ENCODE results near the gene A2M. TPM values are rescaled to one million over a fixed set of nuclear protein-coding genes. Genes with fewer than 3 reads are reported as not detected.

The A2M gene
- total and polyA plus RNA-seq, 10 of the 15 experiments (the other 5 are each of a cell fraction or from before 2014, with no cell fraction given), result 0.03 to 3.5 (median 0.20) TPM; not detected in 5

DNA sequence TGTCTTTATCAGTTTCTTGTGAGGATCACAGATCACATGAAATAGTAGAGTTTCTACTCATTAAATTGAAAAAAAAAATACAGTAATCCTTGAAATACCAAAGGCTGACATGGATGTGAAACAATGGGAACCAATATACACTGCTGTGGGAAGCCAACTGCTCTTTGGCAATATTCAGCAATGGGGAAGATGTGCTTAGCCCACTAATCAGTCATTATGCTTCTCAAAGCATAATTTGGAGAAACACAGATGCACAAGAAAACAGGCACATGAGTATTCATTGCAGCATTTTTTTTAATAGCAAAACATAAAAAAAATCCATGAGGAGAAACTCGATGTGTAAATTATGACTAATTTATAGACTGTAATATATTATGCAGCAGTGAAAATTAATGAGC is 40.6 kb downstream of the A2M start:
- TF ChIP-seq, protein P1, sequence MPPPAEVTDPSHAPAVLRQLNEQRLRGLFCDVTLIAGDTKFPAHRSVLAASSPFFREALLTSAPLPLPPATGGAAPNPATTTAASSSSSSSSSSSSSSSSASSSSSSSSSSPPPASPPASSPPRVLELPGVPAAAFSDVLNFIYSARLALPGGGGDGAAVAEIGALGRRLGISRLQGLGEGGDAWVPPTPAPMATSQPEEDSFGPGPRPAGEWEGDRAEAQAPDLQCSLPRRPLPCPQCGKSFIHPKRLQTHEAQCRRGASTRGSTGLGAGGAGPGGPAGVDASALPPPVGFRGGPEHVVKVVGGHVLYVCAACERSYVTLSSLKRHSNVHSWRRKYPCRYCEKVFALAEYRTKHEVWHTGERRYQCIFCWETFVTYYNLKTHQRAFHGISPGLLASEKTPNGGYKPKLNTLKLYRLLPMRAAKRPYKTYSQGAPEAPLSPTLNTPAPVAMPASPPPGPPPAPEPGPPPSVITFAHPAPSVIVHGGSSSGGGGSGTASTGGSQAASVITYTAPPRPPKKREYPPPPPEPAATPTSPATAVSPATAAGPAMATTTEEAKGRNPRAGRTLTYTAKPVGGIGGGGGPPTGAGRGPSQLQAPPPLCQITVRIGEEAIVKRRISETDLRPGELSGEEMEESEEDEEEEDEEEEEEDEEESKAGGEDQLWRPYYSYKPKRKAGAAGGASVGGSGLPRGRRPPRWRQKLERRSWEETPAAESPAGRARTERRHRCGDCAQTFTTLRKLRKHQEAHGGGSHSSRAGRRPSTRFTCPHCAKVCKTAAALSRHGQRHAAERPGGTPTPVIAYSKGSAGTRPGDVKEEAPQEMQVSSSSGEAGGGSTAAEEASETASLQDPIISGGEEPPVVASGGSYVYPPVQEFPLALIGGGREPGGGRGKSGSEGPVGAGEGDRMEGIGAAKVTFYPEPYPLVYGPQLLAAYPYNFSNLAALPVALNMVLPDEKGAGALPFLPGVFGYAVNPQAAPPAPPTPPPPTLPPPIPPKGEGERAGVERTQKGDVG (CRISPR knock-in tag; IDR thresholded peaks at IDR 0.05), result no peak
- TF ChIP-seq NR2C1 (IDR thresholded peaks at IDR 0.05) (no peak), CBX3 (IDR thresholded peaks at IDR 0.05; ENCODE audit: borderline replicate concordance, low read depth) (no peak), SREBF2 (IDR thresholded peaks at IDR 0.05; ENCODE audit: low read length) (no peak), ZZZ3 (IDR thresholded peaks at IDR 0.05; ENCODE audit: control insufficient read depth, insufficient read length, low read depth) (no peak), SREBF1 (IDR thresholded peaks at IDR 0.05; ENCODE audit: low read length) (no peak), CHD1 (IDR thresholded peaks at IDR 0.05; ENCODE audit: low read depth, low read length) (no peak), CBX5 (IDR thresholded peaks at IDR 0.05; ENCODE audit: low read depth) (no peak), HCFC1 (IDR thresholded peaks at IDR 0.05; ENCODE audit: low read length) (no peak)
- TF ChIP-seq, protein P2, sequence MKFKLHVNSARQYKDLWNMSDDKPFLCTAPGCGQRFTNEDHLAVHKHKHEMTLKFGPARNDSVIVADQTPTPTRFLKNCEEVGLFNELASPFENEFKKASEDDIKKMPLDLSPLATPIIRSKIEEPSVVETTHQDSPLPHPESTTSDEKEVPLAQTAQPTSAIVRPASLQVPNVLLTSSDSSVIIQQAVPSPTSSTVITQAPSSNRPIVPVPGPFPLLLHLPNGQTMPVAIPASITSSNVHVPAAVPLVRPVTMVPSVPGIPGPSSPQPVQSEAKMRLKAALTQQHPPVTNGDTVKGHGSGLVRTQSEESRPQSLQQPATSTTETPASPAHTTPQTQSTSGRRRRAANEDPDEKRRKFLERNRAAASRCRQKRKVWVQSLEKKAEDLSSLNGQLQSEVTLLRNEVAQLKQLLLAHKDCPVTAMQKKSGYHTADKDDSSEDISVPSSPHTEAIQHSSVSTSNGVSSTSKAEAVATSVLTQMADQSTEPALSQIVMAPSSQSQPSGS (IDR thresholded peaks at IDR 0.05; ENCODE audit: low read length), result no peak
- TF ChIP-seq, protein P3, sequence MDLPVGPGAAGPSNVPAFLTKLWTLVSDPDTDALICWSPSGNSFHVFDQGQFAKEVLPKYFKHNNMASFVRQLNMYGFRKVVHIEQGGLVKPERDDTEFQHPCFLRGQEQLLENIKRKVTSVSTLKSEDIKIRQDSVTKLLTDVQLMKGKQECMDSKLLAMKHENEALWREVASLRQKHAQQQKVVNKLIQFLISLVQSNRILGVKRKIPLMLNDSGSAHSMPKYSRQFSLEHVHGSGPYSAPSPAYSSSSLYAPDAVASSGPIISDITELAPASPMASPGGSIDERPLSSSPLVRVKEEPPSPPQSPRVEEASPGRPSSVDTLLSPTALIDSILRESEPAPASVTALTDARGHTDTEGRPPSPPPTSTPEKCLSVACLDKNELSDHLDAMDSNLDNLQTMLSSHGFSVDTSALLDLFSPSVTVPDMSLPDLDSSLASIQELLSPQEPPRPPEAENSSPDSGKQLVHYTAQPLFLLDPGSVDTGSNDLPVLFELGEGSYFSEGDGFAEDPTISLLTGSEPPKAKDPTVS (IDR thresholded peaks at IDR 0.05; ENCODE audit: low read depth, low read length), result no peak
- TF ChIP-seq, protein P4, sequence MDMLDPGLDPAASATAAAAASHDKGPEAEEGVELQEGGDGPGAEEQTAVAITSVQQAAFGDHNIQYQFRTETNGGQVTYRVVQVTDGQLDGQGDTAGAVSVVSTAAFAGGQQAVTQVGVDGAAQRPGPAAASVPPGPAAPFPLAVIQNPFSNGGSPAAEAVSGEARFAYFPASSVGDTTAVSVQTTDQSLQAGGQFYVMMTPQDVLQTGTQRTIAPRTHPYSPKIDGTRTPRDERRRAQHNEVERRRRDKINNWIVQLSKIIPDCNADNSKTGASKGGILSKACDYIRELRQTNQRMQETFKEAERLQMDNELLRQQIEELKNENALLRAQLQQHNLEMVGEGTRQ (IDR thresholded peaks at IDR 0.05; ENCODE audit: borderline replicate concordance, low read depth, low read length), result no peak
- BruUV-seq (replicated peaks), result no TSS peak
- Histone ChIP-seq H3K4me3 (no peak overlapping the region), H3K27ac (ENCODE audit: control insufficient read depth, insufficient read depth) (no peak overlapping the region), H3K36me3 (ENCODE audit: control insufficient read depth in 2 of 2, insufficient read depth in 2 of 2, low read length in 1 of 2) (no peaks in the 10 kb centered on the region), H3K9ac (ENCODE audit: control insufficient read depth, insufficient read depth, low read length) (no peak overlapping the region), H3K79me2 (ENCODE audit: control insufficient read depth, insufficient read depth, low read length) (no peaks in the 10 kb centered on the region), H3K27me3 (replicated peaks in 1 of 2; ENCODE audit: control insufficient read depth in 2 of 2, insufficient read depth in 2 of 2, low read length in 1 of 2) (no peaks in the 10 kb centered on the region; a peak in 1 of 4 replicates), H4K20me1 (ENCODE audit: control insufficient read depth, insufficient read depth) (no peaks in the 10 kb centered on the region), H3K9me3 (replicated peaks; ENCODE audit: control insufficient read depth, insufficient read depth, low read length) (no peaks in the 10 kb centered on the region), H3K4me2 (ENCODE audit: control insufficient read depth, insufficient read depth) (no peak overlapping the region), H2AFZ (ENCODE audit: control insufficient read depth, low read depth, low read length) (no peak overlapping the region), H3K4me1 (ENCODE audit: control insufficient read depth, insufficient read depth, low read length) (no peaks in the 10 kb centered on the region)
- intact Hi-C loops (cut with micrococcal nuclease; ENCODE audit: unreplicated experiment), result no loop called here
- ATAC-seq (no peak), DNase-seq (ENCODE audit: low read depth, low spot score) (no peak), FAIRE-seq (no peak)
- in situ Hi-C loops (cut with MboI), result no loop called here
- SMC1A ChIA-PET (ENCODE audit: uncharacterized antibody, unreplicated experiment), result no interaction called here
- POLR2A ChIA-PET, result no interaction called here
- 0% methylated on average over 1 of the region's 1 CpG for WGBS (ENCODE audit: insufficient coverage, insufficient replicate concordance, low lambda C conversion rate, missing lambda C conversion rate)
- CTCF ChIA-PET, result interaction anchor here (1.0 kb wide), 1 partner anchor 418 kb away, joined by 3 read pairs; no protein-coding TSS in a partner anchor
- RAD21 ChIA-PET (ENCODE audit: unreplicated experiment), result no interaction called here
